HEK293T (cell line): Measurements from ENCODE around the gene MIPOL1.
"Not testable (repeated sequence)": the region's sequence is repeated elsewhere in the genome, so short reads cannot be mapped to it uniquely, and the experiment has no call there.

Experiments
- CTCF ChIA-PET: fragments of 350-600 bp; formaldehyde crosslinking; extraction: SDS; loops from one replicate; lab custom pipeline; 2021; ENCODE audit warnings: antibody characterized with exemption, inconsistent platforms; lab: Yijun Ruan, JAX
- POLR2A ChIA-PET: fragments of 350-600 bp; formaldehyde crosslinking; extraction: SDS; loops from one replicate; lab custom pipeline; 2020; ENCODE audit warnings: antibody characterized with exemption, inconsistent platforms; lab: Yijun Ruan, JAX
- DNase-seq: peaks from one replicate; pipeline ENCODE4 v3.0.0; 2012; ENCODE audit warnings: mixed read lengths; ENCODE audit errors: extremely low spot score
- ARNT ChIP-seq: fragments of 450-650 bp; IDR thresholded peaks from 2 replicates; pipeline ENCODE4 v1.6.1; 2017; ENCODE audit warnings: mild to moderate bottlenecking
- BHLHE40 ChIP-seq: fragments of 450-650 bp; IDR thresholded peaks from 2 replicates; pipeline ENCODE4 v1.6.1; 2016; ENCODE audit warnings: mild to moderate bottlenecking, moderate library complexity, borderline replicate concordance
- CTBP1 ChIP-seq: fragments of 450-650 bp; IDR thresholded peaks from 2 replicates; pipeline ENCODE4 v1.6.1; 2016; ENCODE audit warnings: borderline replicate concordance
- ELF4 ChIP-seq: fragments of 450-650 bp; IDR thresholded peaks from 2 replicates; pipeline ENCODE4 v1.6.1; 2017; ENCODE audit warnings: antibody characterized with exemption
- FOXA1 ChIP-seq: fragments of 450-650 bp; IDR thresholded peaks from 2 replicates; pipeline ENCODE4 v1.6.1; 2016; ENCODE audit warnings: mild to moderate bottlenecking
- FOXK2 ChIP-seq: fragments of 450-650 bp; IDR thresholded peaks from 2 replicates; pipeline ENCODE4 v1.6.1; 2016; ENCODE audit warnings: mild to moderate bottlenecking
- FOXM1 ChIP-seq: fragments of 450-650 bp; IDR thresholded peaks from 2 replicates; pipeline ENCODE4 v1.6.1; 2017; ENCODE audit warnings: mild to moderate bottlenecking, borderline replicate concordance
- HDGF ChIP-seq: fragments of 450-650 bp; IDR thresholded peaks from 2 replicates; pipeline ENCODE4 v1.6.1; 2017; ENCODE audit warnings: antibody characterized with exemption, borderline replicate concordance
- L3MBTL2 ChIP-seq: fragments of 450-650 bp; conservative IDR thresholded peaks from 2 replicates; pipeline ENCODE4 v1.6.1; 2016; ENCODE audit warnings: mild to moderate bottlenecking
- LEF1 ChIP-seq: fragments of 450-650 bp; IDR thresholded peaks from 2 replicates; pipeline ENCODE4 v1.6.1; 2017; ENCODE audit warnings: mild to moderate bottlenecking, borderline replicate concordance
- NFRKB ChIP-seq: fragments of 450-650 bp; IDR thresholded peaks from 2 replicates; pipeline ENCODE4 v1.6.1; 2016; ENCODE audit warnings: mild to moderate bottlenecking, moderate library complexity
- PKNOX1 ChIP-seq: fragments of 450-650 bp; IDR thresholded peaks from 2 replicates; pipeline ENCODE4 v1.6.1; 2016
- SP1 ChIP-seq: fragments of 450-650 bp; IDR thresholded peaks from 2 replicates; pipeline ENCODE4 v1.6.1; 2017
- SUZ12 ChIP-seq: fragments of 450-650 bp; IDR thresholded peaks from 2 replicates; pipeline ENCODE4 v1.6.1; 2016; ENCODE audit warnings: mild to moderate bottlenecking
- TARDBP ChIP-seq: fragments of 450-650 bp; IDR thresholded peaks from 2 replicates; pipeline ENCODE4 v1.6.1; 2016
- ZNF384 ChIP-seq: fragments of 450-650 bp; IDR thresholded peaks from 2 replicates; pipeline ENCODE4 v1.6.1; 2016

MIPOL1 gene

GRCh38 chr14:37202812-37203211, 5.1 kb downstream of the MIPOL1 start:
- TF ChIP-seq TARDBP (no peak), SP1 (no peak), PKNOX1 (no peak), FOXA1 (no peak), FOXK2 (no peak), CTBP1 (no peak), ARNT (no peak), BHLHE40 (no peak), L3MBTL2 (no peak), ZNF384 (no peak), NFRKB (no peak), HDGF (no peak), ELF4 (no peak), LEF1 (no peak), SUZ12 (no peak), FOXM1 (no peak)
- DNase-seq: no peak
- POLR2A ChIA-PET: interaction anchor here (1.6 kb wide), 1 partner anchor 31 kb away, joined by 8 read pairs; the partner anchor contains the start of gene SLC25A21
- CTCF ChIA-PET: interaction anchor here (1.0 kb wide), 1 partner anchor 28 kb away, joined by 4 read pairs; no protein-coding TSS in a partner anchor

GRCh38 chr14:37203423-37203822, 5.7 kb downstream of the MIPOL1 start:
- ChIA-PET POLR2A (no interaction called here), CTCF (interaction anchor here (1.0 kb wide), 1 partner anchor 27 kb away, joined by 4 read pairs; no protein-coding TSS in a partner anchor)
- DNase-seq: no peak
- TF ChIP-seq FOXM1 (no peak), TARDBP (no peak), HDGF (no peak), NFRKB (no peak)

- CTCF ChIA-PET, DNase-seq: not testable (repeated sequence)
- POLR2A ChIA-PET: interaction anchor here (0.7 kb wide), 1 partner anchor 9 kb away, joined by 4 read pairs; no protein-coding TSS in a partner anchor
Observed at GRCh38 chr14:37205623-37206605, 8.2 kb downstream of the MIPOL1 start.

DNA sequence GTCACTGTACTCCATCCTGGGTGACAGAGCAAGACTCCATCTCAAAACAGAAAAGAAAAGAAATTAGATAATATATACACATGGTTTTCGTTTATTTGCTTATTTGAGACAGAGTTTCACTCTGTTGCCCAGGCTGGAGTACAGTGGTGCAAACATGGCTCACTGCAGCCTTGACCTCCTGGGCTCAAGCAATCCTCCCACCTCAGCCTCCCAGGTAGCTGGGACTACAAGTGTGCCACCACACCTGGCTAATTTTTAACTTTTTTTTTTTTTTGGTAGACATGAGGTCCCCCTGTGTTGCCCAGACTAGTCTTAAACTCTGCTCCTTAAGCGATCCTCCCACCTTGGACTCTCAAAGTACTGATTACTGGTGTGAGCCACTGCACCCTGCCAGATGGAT, 11.9 kb downstream of the MIPOL1 start:
- POLR2A ChIA-PET: interaction anchor here (0.9 kb wide), 1 partner anchor 12 kb away, joined by 4 read pairs; the partner anchor contains the start of gene MIPOL1
- DNase-seq, CTCF ChIA-PET: not testable (repeated sequence)

GRCh38 chr14:37210448-37210847, 12.7 kb downstream of the MIPOL1 start:
- POLR2A ChIA-PET: interaction anchor here (1.2 kb wide), 1 partner anchor 13 kb away, joined by 4 read pairs; the partner anchor contains the start of gene MIPOL1
- no peak for TF ChIP-seq SUZ12
- no peak for TF ChIP-seq ZNF384
- TF ChIP-seq HDGF: no peak
- TF ChIP-seq ARNT: no peak
- no peak for TF ChIP-seq BHLHE40
- no peak for TF ChIP-seq CTBP1
- CTCF ChIA-PET: no interaction called here
- no peak for DNase-seq

DNA sequence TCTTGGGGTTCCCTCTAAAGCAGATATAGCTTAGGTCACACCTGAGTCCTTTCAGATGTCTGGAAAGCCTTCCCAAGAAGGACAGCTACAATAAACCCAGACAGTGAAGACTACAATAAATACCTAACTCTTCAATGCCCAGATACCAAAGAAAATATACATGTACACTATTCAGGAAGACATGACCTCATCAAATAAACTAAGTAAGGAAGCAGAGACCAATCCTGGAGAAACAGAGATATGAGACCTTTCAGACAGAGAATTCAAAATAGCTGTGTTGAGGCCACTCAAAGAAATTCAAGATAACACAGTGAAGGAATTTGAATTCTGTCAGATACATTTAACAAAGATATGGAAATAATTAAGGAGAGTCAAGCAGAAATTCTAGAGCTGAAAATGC, 15.3 kb downstream of the MIPOL1 start:
- POLR2A ChIA-PET: no interaction called here
- DNase-seq: no peak
- no peak for TF ChIP-seq L3MBTL2
- CTCF ChIA-PET: no interaction called here

GRCh38 chr14:37215345-37215744, 17.6 kb downstream of the MIPOL1 start:
- TF ChIP-seq CTBP1 (no peak), FOXA1 (no peak), SUZ12 (no peak), LEF1 (no peak), PKNOX1 (no peak), SP1 (no peak), L3MBTL2 (no peak), HDGF (no peak), TARDBP (no peak), FOXK2 (no peak), FOXM1 (no peak), NFRKB (no peak), ZNF384 (no peak)
- DNase-seq: no peak
- POLR2A ChIA-PET: no interaction called here
- CTCF ChIA-PET: no interaction called here
